GM18858 (cell line): ENCODE data around the gene ABHD5.

Experiments
- ATAC-seq: cut with Tn5 transposase; IDR thresholded peaks from one replicate; pipeline ENCODE4 v1.9.1; 2021; ENCODE audit not compliant: unreplicated experiment

The ABHD5 gene

GRCh38 chr3:43753741-43754715 is 63.3 kb downstream of the ABHD5 start:
- no peak for ATAC-seq

GRCh38 chr3:43755516-43756200 is 64.9 kb downstream of the ABHD5 start:
- ATAC-seq = no peak

- ATAC-seq = no peak
These were observed 67.1 kb downstream of the ABHD5 start for GRCh38 chr3:43757666-43758321.

GRCh38 chr3:43758592-43759225 is 68.0 kb downstream of the ABHD5 start:
- ATAC-seq = no peak

- no peak for ATAC-seq
These were observed 68.6 kb downstream of the ABHD5 start for GRCh38 chr3:43759297-43759782.

GRCh38 chr3:43759938-43760337 is 69.2 kb downstream of the ABHD5 start:
- no peak for ATAC-seq

- no peak for ATAC-seq
These were observed 70.2 kb downstream of the ABHD5 start for GRCh38 chr3:43760938-43761337.

GRCh38 chr3:43762451-43762850 is 71.7 kb downstream of the ABHD5 start:
- no peak for ATAC-seq

- ATAC-seq = no peak
These were observed 73.3 kb downstream of the ABHD5 start for GRCh38 chr3:43764056-43764455.

- no peak for ATAC-seq
These were observed 73.7 kb downstream of the ABHD5 start for GRCh38 chr3:43764471-43764870.

GRCh38 chr3:43765521-43765971 is 74.8 kb downstream of the ABHD5 start:
- no peak for ATAC-seq

- no peak for ATAC-seq
These were observed 76.1 kb downstream of the ABHD5 start for GRCh38 chr3:43766672-43767465.

- no peak for ATAC-seq
These were observed 77.7 kb downstream of the ABHD5 start for GRCh38 chr3:43768381-43768973.

GRCh38 chr3:43769097-43769884 is 78.6 kb downstream of the ABHD5 start:
- no peak for ATAC-seq

GRCh38 chr3:43769885-43770425 is 79.2 kb downstream of the ABHD5 start:
- ATAC-seq = no peak

GRCh38 chr3:43770426-43771103 is 79.8 kb downstream of the ABHD5 start:
- no peak for ATAC-seq

- no peak for ATAC-seq
These were observed 80.9 kb downstream of the ABHD5 start for GRCh38 chr3:43771610-43772009.
